ENCODE measurements around the gene MPO. TPM values are rescaled to one million over a fixed set of nuclear protein-coding genes. Genes with fewer than 3 reads are reported as not detected.

The MPO gene
- total RNA-seq, 4 donors from 2014 or later: 0.19 to 0.34 TPM; not detected in 2

- no peak for TF ChIP-seq CTCF (IDR thresholded peaks at IDR 0.05; ENCODE audit: low read depth)
These were observed 37.3 kb upstream of the MPO start for GRCh38 chr17:58318065-58318481.

GRCh38 chr17:58317421-58318064 lies 36.8 kb upstream of the MPO start:
- TF ChIP-seq CTCF (IDR thresholded peaks at IDR 0.05; ENCODE audit: low read depth): no peak

GRCh38 chr17:58316260-58316960 lies 35.7 kb upstream of the MPO start:
- no peak for TF ChIP-seq CTCF (IDR thresholded peaks at IDR 0.05; ENCODE audit: low read depth)

GRCh38 chr17:58315750-58316149 lies 35.0 kb upstream of the MPO start:
- no peak for TF ChIP-seq CTCF (IDR thresholded peaks at IDR 0.05; ENCODE audit: low read depth)

- TF ChIP-seq CTCF (IDR thresholded peaks at IDR 0.05; ENCODE audit: low read depth): no peak
These were observed 34.6 kb upstream of the MPO start for GRCh38 chr17:58315281-58315711.

- no peak for TF ChIP-seq CTCF (IDR thresholded peaks at IDR 0.05; ENCODE audit: low read depth)
These were observed 33.9 kb upstream of the MPO start for GRCh38 chr17:58314706-58315015.

- no peak for TF ChIP-seq CTCF (IDR thresholded peaks at IDR 0.05; ENCODE audit: low read depth)
These were observed 33.3 kb upstream of the MPO start for GRCh38 chr17:58313815-58314705.

All from subcutaneous adipose tissue (tissue), 4 donors.